HEK293T (cell line): ENCODE data around the gene CD82.

Experiments
- CTCF ChIA-PET: fragments of 350-600 bp; formaldehyde crosslinking; extraction: SDS; loops from one replicate; lab custom pipeline; 2021; ENCODE audit warnings: antibody characterized with exemption, inconsistent platforms; lab: Yijun Ruan, JAX
- POLR2A ChIA-PET: fragments of 350-600 bp; formaldehyde crosslinking; extraction: SDS; loops from one replicate; lab custom pipeline; 2020; ENCODE audit warnings: antibody characterized with exemption, inconsistent platforms; lab: Yijun Ruan, JAX
- DNase-seq: peaks from one replicate; pipeline ENCODE4 v3.0.0; 2012; ENCODE audit warnings: mixed read lengths; ENCODE audit errors: extremely low spot score
- ARNT ChIP-seq: fragments of 450-650 bp; IDR thresholded peaks from 2 replicates; pipeline ENCODE4 v1.6.1; 2017; ENCODE audit warnings: mild to moderate bottlenecking
- BHLHE40 ChIP-seq: fragments of 450-650 bp; IDR thresholded peaks from 2 replicates; pipeline ENCODE4 v1.6.1; 2016; ENCODE audit warnings: mild to moderate bottlenecking, moderate library complexity, borderline replicate concordance
- CTBP1 ChIP-seq: fragments of 450-650 bp; IDR thresholded peaks from 2 replicates; pipeline ENCODE4 v1.6.1; 2016; ENCODE audit warnings: borderline replicate concordance
- ELF4 ChIP-seq: fragments of 450-650 bp; IDR thresholded peaks from 2 replicates; pipeline ENCODE4 v1.6.1; 2017; ENCODE audit warnings: antibody characterized with exemption
- FOXA1 ChIP-seq: fragments of 450-650 bp; IDR thresholded peaks from 2 replicates; pipeline ENCODE4 v1.6.1; 2016; ENCODE audit warnings: mild to moderate bottlenecking
- FOXK2 ChIP-seq: fragments of 450-650 bp; IDR thresholded peaks from 2 replicates; pipeline ENCODE4 v1.6.1; 2016; ENCODE audit warnings: mild to moderate bottlenecking
- FOXM1 ChIP-seq: fragments of 450-650 bp; IDR thresholded peaks from 2 replicates; pipeline ENCODE4 v1.6.1; 2017; ENCODE audit warnings: mild to moderate bottlenecking, borderline replicate concordance
- HDGF ChIP-seq: fragments of 450-650 bp; IDR thresholded peaks from 2 replicates; pipeline ENCODE4 v1.6.1; 2017; ENCODE audit warnings: antibody characterized with exemption, borderline replicate concordance
- L3MBTL2 ChIP-seq: fragments of 450-650 bp; conservative IDR thresholded peaks from 2 replicates; pipeline ENCODE4 v1.6.1; 2016; ENCODE audit warnings: mild to moderate bottlenecking
- LEF1 ChIP-seq: fragments of 450-650 bp; IDR thresholded peaks from 2 replicates; pipeline ENCODE4 v1.6.1; 2017; ENCODE audit warnings: mild to moderate bottlenecking, borderline replicate concordance
- NFRKB ChIP-seq: fragments of 450-650 bp; IDR thresholded peaks from 2 replicates; pipeline ENCODE4 v1.6.1; 2016; ENCODE audit warnings: mild to moderate bottlenecking, moderate library complexity
- PKNOX1 ChIP-seq: fragments of 450-650 bp; IDR thresholded peaks from 2 replicates; pipeline ENCODE4 v1.6.1; 2016
- SP1 ChIP-seq: fragments of 450-650 bp; IDR thresholded peaks from 2 replicates; pipeline ENCODE4 v1.6.1; 2017
- SUZ12 ChIP-seq: fragments of 450-650 bp; IDR thresholded peaks from 2 replicates; pipeline ENCODE4 v1.6.1; 2016; ENCODE audit warnings: mild to moderate bottlenecking
- TARDBP ChIP-seq: fragments of 450-650 bp; IDR thresholded peaks from 2 replicates; pipeline ENCODE4 v1.6.1; 2016
- ZNF384 ChIP-seq: fragments of 450-650 bp; IDR thresholded peaks from 2 replicates; pipeline ENCODE4 v1.6.1; 2016

Gene CD82

GRCh38 chr11:44615913-44616791, 50.7 kb downstream of the CD82 start:
- POLR2A ChIA-PET = interaction anchor here (1.2 kb wide), 1 partner anchor 50 kb away, joined by 3 read pairs; the partner anchor contains the start of gene CD82
- CTCF ChIA-PET = interaction anchor here (0.6 to 1.9 kb wide), 15 partner anchors 9 to 729 kb away, joined by 3 to 55 read pairs (median 3); no protein-coding TSS in a partner anchor
- no peak for TF ChIP-seq PKNOX1
- no peak for TF ChIP-seq TARDBP
- TF ChIP-seq FOXA1 = no peak
- TF ChIP-seq L3MBTL2 = no peak
- TF ChIP-seq SUZ12 = no peak
- no peak for TF ChIP-seq BHLHE40
- TF ChIP-seq CTBP1 = no peak
- no peak for TF ChIP-seq SP1
- TF ChIP-seq FOXM1 = no peak
- no peak for TF ChIP-seq ARNT
- TF ChIP-seq HDGF = no peak
- no peak for TF ChIP-seq LEF1
- no peak for TF ChIP-seq ELF4
- TF ChIP-seq ZNF384 = no peak
- no peak for TF ChIP-seq NFRKB
- no peak for TF ChIP-seq FOXK2
- DNase-seq = no peak

GRCh38 chr11:44617671-44618461, 52.4 kb downstream of the CD82 start:
- ChIA-PET CTCF (interaction anchor here (0.6 to 1.9 kb wide), 16 partner anchors 14 to 525 kb away, joined by 3 to 55 read pairs (median 3); no protein-coding TSS in a partner anchor), POLR2A (interaction anchor here (1.2 kb wide), 1 partner anchor 52 kb away, joined by 3 read pairs; the partner anchor contains the start of gene CD82)
- no peak for DNase-seq
- TF ChIP-seq L3MBTL2 (no peak), SUZ12 (no peak), CTBP1 (no peak), ELF4 (no peak), FOXM1 (no peak), FOXA1 (no peak), NFRKB (no peak), FOXK2 (no peak), SP1 (no peak), HDGF (no peak), BHLHE40 (no peak), TARDBP (no peak), LEF1 (no peak), ZNF384 (no peak), PKNOX1 (no peak), ARNT (no peak)

- POLR2A ChIA-PET = no interaction called here
- TF ChIP-seq LEF1 (no peak), FOXK2 (no peak), CTBP1 (no peak), ZNF384 (no peak), ARNT (no peak), L3MBTL2 (no peak), TARDBP (no peak), ELF4 (no peak), BHLHE40 (no peak), PKNOX1 (no peak), FOXA1 (no peak), SUZ12 (no peak), NFRKB (no peak), SP1 (no peak), HDGF (no peak), FOXM1 (no peak)
- CTCF ChIA-PET = interaction anchor here (0.7 kb wide), 1 partner anchor 80 kb away, joined by 6 read pairs; no protein-coding TSS in a partner anchor
- no peak for DNase-seq
Observed at GRCh38 chr11:44618561-44619425, 53.3 kb downstream of the CD82 start.

DNA sequence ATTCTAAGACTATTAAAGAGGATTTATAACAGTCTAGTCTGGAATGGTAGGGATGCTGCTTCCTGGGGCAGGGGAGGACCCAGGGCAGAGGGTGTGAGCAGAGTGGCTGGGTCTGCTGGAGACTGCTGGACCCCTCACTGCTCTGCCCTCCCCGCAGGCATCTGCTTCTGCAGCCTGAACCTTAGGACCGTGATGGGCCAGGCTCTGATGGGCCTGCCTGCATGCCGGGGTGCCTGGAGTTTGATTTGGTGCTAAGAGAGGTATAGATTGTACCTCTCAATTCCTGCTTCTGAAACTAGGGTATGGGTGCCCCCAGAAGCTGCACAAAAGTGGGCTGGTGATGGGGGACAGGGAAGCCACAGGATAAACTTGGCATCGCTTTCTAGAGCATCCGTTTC, 54.9 kb downstream of the CD82 start:
- ChIA-PET CTCF (interaction anchor here (0.7 to 1.3 kb wide), 2 partner anchors 61 to 482 kb away, joined by 3 read pairs; no protein-coding TSS in a partner anchor), POLR2A (no interaction called here)
- no peak for DNase-seq
- no peak for TF ChIP-seq ZNF384
- no peak for TF ChIP-seq HDGF
- TF ChIP-seq PKNOX1 = no peak
- no peak for TF ChIP-seq FOXA1
- TF ChIP-seq L3MBTL2 = no peak
- TF ChIP-seq FOXM1 = no peak
- no peak for TF ChIP-seq TARDBP
- no peak for TF ChIP-seq ARNT
- no peak for TF ChIP-seq CTBP1
- no peak for TF ChIP-seq SP1
- TF ChIP-seq FOXK2 = no peak
- no peak for TF ChIP-seq NFRKB
